ENCODE data around the gene CAMKMT.

Gene CAMKMT

GRCh38 chr2:44462934-44463849 lies 101.4 kb downstream of the CAMKMT start:
- no peaks in the 10 kb centered on the region for H3K79me1 ChIP-seq (ENCODE audit: low read length)
- no peak overlapping the region for H2AFZ ChIP-seq (ENCODE audit: insufficient read depth, low read length, poor library complexity)
- H4K8ac ChIP-seq (ENCODE audit: low read depth, low read length), result no peak overlapping the region
- H3K27ac ChIP-seq (ENCODE audit: low read depth, low read length), result no peak overlapping the region
- no peaks in the 10 kb centered on the region for H3K4me1 ChIP-seq (ENCODE audit: control insufficient read depth in 1 of 2, insufficient read depth in 2 of 2, low read length in 2 of 2)
- no peaks in the 10 kb centered on the region for H3K9me3 ChIP-seq (ENCODE audit: insufficient read depth, low read depth, low read length)
- H3K23ac ChIP-seq (ENCODE audit: low read length), result no peak overlapping the region
- no peak overlapping the region for H2AK5ac ChIP-seq (ENCODE audit: low read length)
- H4K12ac ChIP-seq (ENCODE audit: low read depth, low read length), result no peak overlapping the region
- H3K27me3 ChIP-seq (ENCODE audit: insufficient read depth, low read length), result no peaks in the 10 kb centered on the region
- no peak for DNase-seq
- H3K14ac ChIP-seq (ENCODE audit: low read length), result no peak overlapping the region
- no peak overlapping the region for H3K4me3 ChIP-seq (ENCODE audit: low read depth, low read length)
- H3K18ac ChIP-seq (ENCODE audit: low read length), result no peak overlapping the region
- no peak overlapping the region for H2BK120ac ChIP-seq (ENCODE audit: insufficient read depth, low read length, poor library complexity)
- WGBS (ENCODE audit: extremely low coverage, insufficient coverage, insufficient read length), result no CpG with 5 or more reads among the region's 3 CpGs
- no peak overlapping the region for H3K4ac ChIP-seq (ENCODE audit: low read depth, low read length)
- H3K36me3 ChIP-seq (ENCODE audit: control insufficient read depth in 1 of 2, insufficient read depth in 2 of 2, low read length in 2 of 2), result peaks cover 0 to 1% of the 10 kb centered on the region in 2 experiments
- H2BK5ac ChIP-seq (ENCODE audit: low read depth, low read length, poor library complexity), result no peak overlapping the region
- no peak overlapping the region for H3K9ac ChIP-seq (ENCODE audit: low read length)
- no peak overlapping the region for H3K4me2 ChIP-seq (ENCODE audit: low read length)
- no peak overlapping the region for H4K91ac ChIP-seq (ENCODE audit: low read depth, low read length)
- no peaks in the 10 kb centered on the region for H3K79me2 ChIP-seq (ENCODE audit: control insufficient read depth, insufficient read depth, low read length, poor library complexity)
- no peak overlapping the region for H2BK12ac ChIP-seq (ENCODE audit: low read length)

GRCh38 chr2:44464437-44464836 lies 102.7 kb downstream of the CAMKMT start:
- Histone ChIP-seq H3K23ac (ENCODE audit: low read length) (no peak overlapping the region), H4K91ac (ENCODE audit: low read depth, low read length) (no peak overlapping the region), H2BK120ac (ENCODE audit: insufficient read depth, low read length, poor library complexity) (no peak overlapping the region), H3K4me2 (ENCODE audit: low read length) (no peak overlapping the region), H3K14ac (ENCODE audit: low read length) (no peak overlapping the region), H3K79me2 (ENCODE audit: control insufficient read depth, insufficient read depth, low read length, poor library complexity) (no peaks in the 10 kb centered on the region), H4K12ac (ENCODE audit: low read depth, low read length) (no peak overlapping the region), H2BK5ac (ENCODE audit: low read depth, low read length, poor library complexity) (no peak overlapping the region), H4K8ac (ENCODE audit: low read depth, low read length) (no peak overlapping the region), H2AK5ac (ENCODE audit: low read length) (no peak overlapping the region), H3K27me3 (ENCODE audit: insufficient read depth, low read length) (no peaks in the 10 kb centered on the region), H3K4me1 (ENCODE audit: control insufficient read depth in 1 of 2, insufficient read depth in 2 of 2, low read length in 2 of 2) (no peaks in the 10 kb centered on the region), H2BK12ac (ENCODE audit: low read length) (no peak overlapping the region), H3K9me3 (ENCODE audit: insufficient read depth, low read depth, low read length) (no peaks in the 10 kb centered on the region), H3K36me3 (ENCODE audit: control insufficient read depth in 1 of 2, insufficient read depth in 2 of 2, low read length in 2 of 2) (peaks cover 0 to 1% of the 10 kb centered on the region in 2 experiments), H3K4me3 (ENCODE audit: low read depth, low read length) (no peak overlapping the region), H3K79me1 (ENCODE audit: low read length) (no peaks in the 10 kb centered on the region), H3K4ac (ENCODE audit: low read depth, low read length) (no peak overlapping the region), H3K27ac (ENCODE audit: low read depth, low read length) (no peak overlapping the region), H3K18ac (ENCODE audit: low read length) (no peak overlapping the region), H2AFZ (ENCODE audit: insufficient read depth, low read length, poor library complexity) (no peak overlapping the region), H3K9ac (ENCODE audit: low read length) (no peak overlapping the region)
- DNase-seq, result no peak
- WGBS (ENCODE audit: extremely low coverage, insufficient coverage, insufficient read length), result no CpG with 5 or more reads among the region's 1 CpG

GRCh38 chr2:44470151-44470550 lies 108.4 kb downstream of the CAMKMT start:
- Histone ChIP-seq H3K36me3 (ENCODE audit: control insufficient read depth in 1 of 2, insufficient read depth in 2 of 2, low read length in 2 of 2) (peaks cover 0 to 1% of the 10 kb centered on the region in 2 experiments), H3K4me2 (ENCODE audit: low read length) (no peak overlapping the region), H3K27me3 (ENCODE audit: insufficient read depth, low read length) (no peaks in the 10 kb centered on the region), H2BK120ac (ENCODE audit: insufficient read depth, low read length, poor library complexity) (no peak overlapping the region), H3K9ac (ENCODE audit: low read length) (no peak overlapping the region), H3K4me1 (ENCODE audit: control insufficient read depth in 1 of 2, insufficient read depth in 2 of 2, low read length in 2 of 2) (no peaks in the 10 kb centered on the region), H2AK5ac (ENCODE audit: low read length) (no peak overlapping the region), H2AFZ (ENCODE audit: insufficient read depth, low read length, poor library complexity) (no peak overlapping the region), H3K79me2 (ENCODE audit: control insufficient read depth, insufficient read depth, low read length, poor library complexity) (no peaks in the 10 kb centered on the region), H2BK5ac (ENCODE audit: low read depth, low read length, poor library complexity) (no peak overlapping the region), H3K27ac (ENCODE audit: low read depth, low read length) (no peak overlapping the region), H3K23ac (ENCODE audit: low read length) (no peak overlapping the region), H3K9me3 (ENCODE audit: insufficient read depth, low read depth, low read length) (no peaks in the 10 kb centered on the region), H3K79me1 (ENCODE audit: low read length) (no peaks in the 10 kb centered on the region), H3K14ac (ENCODE audit: low read length) (no peak overlapping the region), H2BK12ac (ENCODE audit: low read length) (no peak overlapping the region), H3K4me3 (ENCODE audit: low read depth, low read length) (no peak overlapping the region), H4K91ac (ENCODE audit: low read depth, low read length) (no peak overlapping the region), H4K12ac (ENCODE audit: low read depth, low read length) (no peak overlapping the region), H3K4ac (ENCODE audit: low read depth, low read length) (no peak overlapping the region), H4K8ac (ENCODE audit: low read depth, low read length) (no peak overlapping the region), H3K18ac (ENCODE audit: low read length) (no peak overlapping the region)
- DNase-seq, result no peak

GRCh38 chr2:44477657-44478414 lies 116.1 kb downstream of the CAMKMT start:
- Histone ChIP-seq H2BK120ac (ENCODE audit: insufficient read depth, low read length, poor library complexity) (no peak overlapping the region), H3K27me3 (ENCODE audit: insufficient read depth, low read length) (no peaks in the 10 kb centered on the region), H3K79me2 (ENCODE audit: control insufficient read depth, insufficient read depth, low read length, poor library complexity) (no peaks in the 10 kb centered on the region), H2BK12ac (ENCODE audit: low read length) (no peak overlapping the region), H2BK5ac (ENCODE audit: low read depth, low read length, poor library complexity) (no peak overlapping the region), H3K4me1 (ENCODE audit: control insufficient read depth in 1 of 2, insufficient read depth in 2 of 2, low read length in 2 of 2) (no peaks in the 10 kb centered on the region), H3K18ac (ENCODE audit: low read length) (no peak overlapping the region), H2AK5ac (ENCODE audit: low read length) (no peak overlapping the region), H3K79me1 (ENCODE audit: low read length) (no peaks in the 10 kb centered on the region), H3K4me2 (ENCODE audit: low read length) (no peak overlapping the region), H3K23ac (ENCODE audit: low read length) (no peak overlapping the region), H4K12ac (ENCODE audit: low read depth, low read length) (no peak overlapping the region), H3K9ac (ENCODE audit: low read length) (no peak overlapping the region), H3K36me3 (ENCODE audit: control insufficient read depth in 1 of 2, insufficient read depth in 2 of 2, low read length in 2 of 2) (no peaks in the 10 kb centered on the region), H3K9me3 (ENCODE audit: insufficient read depth, low read depth, low read length) (no peaks in the 10 kb centered on the region), H4K91ac (ENCODE audit: low read depth, low read length) (no peak overlapping the region), H3K27ac (ENCODE audit: low read depth, low read length) (no peak overlapping the region), H3K4ac (ENCODE audit: low read depth, low read length) (no peak overlapping the region), H4K8ac (ENCODE audit: low read depth, low read length) (no peak overlapping the region), H2AFZ (ENCODE audit: insufficient read depth, low read length, poor library complexity) (no peak overlapping the region), H3K14ac (ENCODE audit: low read length) (no peak overlapping the region), H3K4me3 (ENCODE audit: low read depth, low read length) (no peak overlapping the region)
- DNase-seq, result no peak
- WGBS (ENCODE audit: extremely low coverage, insufficient coverage, insufficient read length), result no CpG with 5 or more reads among the region's 3 CpGs

All from trophoblast cell (in vitro differentiated cells and primary cell).